H1 (cell line): ENCODE measurements around the gene FBXL17. TPM values are rescaled to one million over a fixed set of nuclear protein-coding genes. Genes with fewer than 3 reads are reported as not detected.

Experiments
- CBX8 ChIP-seq: fragments of 300-800, 300-1000 bp; sonication (generic); IDR thresholded peaks from 2 replicates; pipeline ENCODE4 v1.7.1; 2016; ENCODE audit warnings: low read depth, low read length, borderline replicate concordance
- CEBPB ChIP-seq: IDR thresholded peaks from 2 replicates; pipeline ENCODE4 v1.6.1; 2012; ENCODE audit warnings: low read depth, low read length
- EP300 ChIP-seq, 2 experiments: IDR thresholded peaks; 1 replicate in 1 of 2; 2 replicates in 1 of 2; pipeline ENCODE4 v1.6.1; 2011 to 2012; ENCODE audit warnings: low read depth in 2 of 2, low read length in 2 of 2, mild to moderate bottlenecking in 2 of 2, borderline replicate concordance in 1 of 2, inconsistent platforms in 1 of 2, moderate library complexity in 1 of 2
- EZH2 ChIP-seq: fragments of 200-600 bp; sonication (generic); IDR thresholded peaks from 2 replicates; pipeline ENCODE4 v1.7.1; 2012; ENCODE audit warnings: low read depth, mild to moderate bottlenecking, moderate library complexity, low read length, inconsistent platforms; ENCODE audit not compliant: severe bottlenecking
- HDAC2 ChIP-seq, 2 experiments: fragments of 300-600 bp in 1 of 2; sonication (generic) in 1 of 2; IDR thresholded peaks; 2 replicates each; pipeline ENCODE4 v1.6.1; 2011 to 2012; ENCODE audit warnings: low read depth in 2 of 2, low read length in 2 of 2, mild to moderate bottlenecking in 2 of 2, moderate library complexity in 2 of 2, borderline replicate concordance in 1 of 2, inconsistent platforms in 1 of 2
- KDM4A ChIP-seq: IDR thresholded peaks from one replicate; pipeline ENCODE4 v1.7.1; 2012; ENCODE audit warnings: low read depth, mild to moderate bottlenecking, moderate library complexity, low read length, inconsistent platforms; ENCODE audit not compliant: severe bottlenecking
- POLR2A ChIP-seq, 2 experiments: IDR thresholded peaks; 1 replicate in 1 of 2; 2 replicates in 1 of 2; pipeline ENCODE4 v1.6.1; 2011; ENCODE audit warnings: low read depth in 2 of 2, low read length in 2 of 2, mild to moderate bottlenecking in 2 of 2; ENCODE audit errors: control extremely low read depth in 1 of 2
- SIRT6 ChIP-seq: IDR thresholded peaks from one replicate; pipeline ENCODE4 v1.7.1; 2012; ENCODE audit warnings: low read length, inconsistent platforms
- SP4 ChIP-seq: IDR thresholded peaks from 2 replicates; pipeline ENCODE4 v1.6.1; 2012; ENCODE audit warnings: low read length, inconsistent platforms
- ZNF274 ChIP-seq: IDR thresholded peaks from 2 replicates; pipeline ENCODE4 v1.7.0; 2012; ENCODE audit warnings: low read length, borderline replicate concordance; ENCODE audit errors: extremely low read depth
- polyA plus RNA-seq, 7 experiments: library from polyadenylated mRNA; depleted of rRNA in 3 of 7; stranded (reverse) in 5 of 7; unstranded in 2 of 7; fragments of >200 nt in 5 of 7; fragments of 200-250 nt in 2 of 7; gene quantifications; 1 replicate in 5 of 7; 2 replicates in 1 of 7; 4 replicates in 1 of 7; pipeline versions ENCODE4 v1.2.1 to v1.2.3, GENCODE V29; 2011 to 2013; ENCODE audit warnings: missing spikeins in 2 of 7, mixed read lengths in 2 of 7
- total RNA-seq: library from RNA; stranded (reverse); fragmentation: NEBNext Ultra II Directional; extraction: Animal tissue kit (Norgen Biotek cat#: 25700); gene quantifications from 2 replicates; pipeline ENCODE4 v1.2.1, GENCODE V29; 2021
- TF ChIP-seq, protein P1 (sequence below): IDR thresholded peaks from 2 replicates; pipeline ENCODE4 v1.6.1; 2012; ENCODE audit warnings: inconsistent platforms

Gene FBXL17
- total and polyA plus RNA-seq, 2 of the 8 experiments (the other 6 are each of a cell fraction or from before 2014, with no cell fraction given) = 0.35 to 4.3 TPM

GRCh38 chr5:108361239-108361638 lies 20.7 kb downstream of the FBXL17 start (continued):
- TF ChIP-seq, protein P1, sequence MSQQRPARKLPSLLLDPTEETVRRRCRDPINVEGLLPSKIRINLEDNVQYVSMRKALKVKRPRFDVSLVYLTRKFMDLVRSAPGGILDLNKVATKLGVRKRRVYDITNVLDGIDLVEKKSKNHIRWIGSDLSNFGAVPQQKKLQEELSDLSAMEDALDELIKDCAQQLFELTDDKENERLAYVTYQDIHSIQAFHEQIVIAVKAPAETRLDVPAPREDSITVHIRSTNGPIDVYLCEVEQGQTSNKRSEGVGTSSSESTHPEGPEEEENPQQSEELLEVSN = no peak
- TF ChIP-seq KDM4A (no peak), SP4 (no peak), POLR2A (IDR thresholded peaks at IDR 0.05; ENCODE audit: control extremely low read depth in 1 of 2, low read depth in 2 of 2, low read length in 2 of 2) (no peak), CBX8 (no peak), EZH2 (no peak), CEBPB (no peak), ZNF274 (no peak), SIRT6 (no peak), EP300 (IDR thresholded peaks at IDR 0.05; ENCODE audit: borderline replicate concordance in 1 of 2, low read depth in 2 of 2, low read length in 2 of 2) (no peak), HDAC2 (IDR thresholded peaks at IDR 0.05; ENCODE audit: borderline replicate concordance in 1 of 2, low read depth in 2 of 2, low read length in 2 of 2) (no peak)
